Measurements from ENCODE around the gene TNFRSF19. TPM values are rescaled to one million over a fixed set of nuclear protein-coding genes. Genes with fewer than 3 reads are reported as not detected.

TNFRSF19 gene
- total and polyA plus RNA-seq, 2 of the 4 experiments (the other 2 are of a cell fraction): 18.6 to 26.3 TPM

DNA sequence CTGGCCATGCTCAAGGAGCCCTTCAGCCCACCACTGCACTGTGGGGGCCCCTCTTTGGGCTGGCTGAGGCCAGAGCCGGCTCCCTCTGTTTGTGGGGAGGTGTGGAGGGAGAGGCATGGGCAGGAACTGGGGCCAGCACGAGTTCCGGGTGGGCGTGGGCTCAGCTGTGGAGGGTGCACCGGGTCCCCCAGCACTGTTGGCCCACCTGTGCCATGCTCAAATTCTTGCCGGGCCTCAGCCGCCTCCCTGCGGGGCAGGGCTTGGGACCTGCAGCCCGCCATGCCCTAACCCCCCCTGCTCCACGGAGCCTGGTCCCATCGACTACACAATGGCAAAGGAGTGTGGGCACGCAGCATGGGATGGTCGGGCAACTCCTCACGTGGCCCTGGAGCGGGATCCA lies 38.8 kb upstream of the TNFRSF19 start:
- POLR2A ChIA-PET (ENCODE audit: unreplicated experiment): no interaction called here
- in situ Hi-C loops (cut with MboI; ENCODE audit: low sequenced_read_pairs): no loop called here

More for the DNA sequence above, 38.8 kb upstream of the TNFRSF19 start:
- Histone ChIP-seq H3K4me3 (ENCODE audit: insufficient read depth, low read depth, low read length) (no peak overlapping the region), H4K8ac (ENCODE audit: low read depth in 2 of 2, low read length in 2 of 2) (no peak overlapping the region), H3K4me1 (ENCODE audit: control insufficient read depth, insufficient read depth, low read length) (no peaks in the 10 kb centered on the region), H3K4ac (ENCODE audit: low read depth, low read length) (no peak overlapping the region), H2AK5ac (ENCODE audit: low read depth, low read length) (no peak overlapping the region), H4K91ac (ENCODE audit: insufficient read depth, low read depth, low read length) (no peak overlapping the region), H2BK20ac (ENCODE audit: low read depth, low read length) (no peak overlapping the region), H3K18ac (ENCODE audit: low read depth, low read length) (no peak overlapping the region), H3K14ac (replicated peaks; ENCODE audit: low read depth, low read length) (no peak overlapping the region), H3K36me3 (ENCODE audit: control insufficient read depth, insufficient read depth, low read length) (no peaks in the 10 kb centered on the region), H2BK5ac (ENCODE audit: low read depth, low read length, poor library complexity, severe bottlenecking) (no peak overlapping the region), H2BK15ac (ENCODE audit: low read depth, low read length) (no peak overlapping the region), H3K9me3 (ENCODE audit: control insufficient read depth, insufficient read depth, low read length) (no peaks in the 10 kb centered on the region), H2BK120ac (ENCODE audit: low read depth, low read length) (no peak overlapping the region), H4K20me1 (ENCODE audit: insufficient read depth, low read length) (no peaks in the 10 kb centered on the region), H3K27me3 (ENCODE audit: control insufficient read depth, insufficient read depth, low read length) (no peaks in the 10 kb centered on the region), H2AFZ (replicated peaks; ENCODE audit: low read length, poor library complexity) (no peak overlapping the region), H3K23ac (ENCODE audit: low read depth, low read length) (no peak overlapping the region), H3K56ac (ENCODE audit: extremely low read depth, insufficient read depth, low read length) (no peak overlapping the region), H3K9me1 (ENCODE audit: insufficient read depth, low read length) (no peaks in the 10 kb centered on the region), H3K79me1 (ENCODE audit: low read depth in 1 of 2, low read length in 2 of 2) (no peaks in the 10 kb centered on the region), H4K5ac (ENCODE audit: low read depth, low read length) (no peak overlapping the region), H3K4me2 (ENCODE audit: low read depth, low read length) (no peak overlapping the region), H2AK9ac (replicated peaks; ENCODE audit: low read depth, low read length, poor library complexity) (no peak overlapping the region), H3K9ac (ENCODE audit: low read depth, low read length) (no peak overlapping the region), H3K27ac (ENCODE audit: insufficient read depth, low read length) (no peak overlapping the region)
- TF ChIP-seq, protein P1, sequence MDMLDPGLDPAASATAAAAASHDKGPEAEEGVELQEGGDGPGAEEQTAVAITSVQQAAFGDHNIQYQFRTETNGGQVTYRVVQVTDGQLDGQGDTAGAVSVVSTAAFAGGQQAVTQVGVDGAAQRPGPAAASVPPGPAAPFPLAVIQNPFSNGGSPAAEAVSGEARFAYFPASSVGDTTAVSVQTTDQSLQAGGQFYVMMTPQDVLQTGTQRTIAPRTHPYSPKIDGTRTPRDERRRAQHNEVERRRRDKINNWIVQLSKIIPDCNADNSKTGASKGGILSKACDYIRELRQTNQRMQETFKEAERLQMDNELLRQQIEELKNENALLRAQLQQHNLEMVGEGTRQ (IDR thresholded peaks at IDR 0.05; ENCODE audit: low read depth, low read length): no peak
- ATAC-seq (ENCODE audit: low read depth) (no peak), DNase-seq (no peak)
- no TSS peak for BruUV-seq (replicated peaks)
- CTCF ChIA-PET: no interaction called here
- intact Hi-C loops (cut with micrococcal nuclease): no loop called here
- dilution Hi-C loops (cut with HindIII; ENCODE audit: low sequenced_read_pairs, unreplicated experiment): no loop called here
- 93% methylated on average over 3 of the region's 15 CpGs; no CpG with 5 or more reads in 1 of the 2 experiments for WGBS, 2 experiments (ENCODE audit: extremely low coverage in 2 of 2, insufficient read length in 1 of 2)

All from IMR-90 (cell line).